A549 (cell line): ENCODE results near the gene MGLL. TPM values are rescaled to one million over a fixed set of nuclear protein-coding genes. Genes with fewer than 3 reads are reported as not detected.

Source experiments
- ATAC-seq, 2 experiments: fragments of 200-7000 bp in 1 of 2; fragments of >200 bp in 1 of 2; cut with Nextera tagmentation in 1 of 2; cut with Tn5 transposase in 1 of 2; 3 replicates each; pipeline versions ENCODE4 v1.8.0 to v1.9.1; 2018 to 2020; ENCODE audit warnings: mild to moderate bottlenecking in 1 of 2, moderate library complexity in 1 of 2
- CTCF ChIA-PET: fragments of 300-600 bp; sonication (Branson Sonifier 250); formaldehyde crosslinking; extraction: SDS; loops from one replicate; lab custom pipeline; 2021; ENCODE audit warnings: antibody characterized with exemption, inconsistent platforms; lab: Yijun Ruan, JAX
- POLR2A ChIA-PET: fragments of 350-600 bp; formaldehyde crosslinking; extraction: SDS; loops from one replicate; lab custom pipeline; 2021; ENCODE audit warnings: antibody characterized with exemption, inconsistent platforms; lab: Yijun Ruan, JAX
- DNase-seq, 2 experiments: peaks; one replicate each; pipeline versions ENCODE4 v3.0.0 to v3.0.0-alpha.2; 2011 to 2016; ENCODE audit warnings: low read depth in 1 of 2, low spot score in 1 of 2
- FAIRE-seq: peaks from 2 replicates; lab custom pipeline; 2011; peaks lifted over from hg19 to GRCh38; lab: Jason Lieb, UNC
- H3K27ac ChIP-seq, 2 experiments: fragments of >200 bp; sonication (Bioruptor Twin); formaldehyde crosslinking; 3 replicates each; pipeline ENCODE4 v1.5.1; 2016 to 2017
- H3K4me1 ChIP-seq: fragments of >200 bp; sonication (Bioruptor Twin); formaldehyde crosslinking; 3 replicates; pipeline ENCODE4 v1.6.1; 2016
- H3K4me2 ChIP-seq: fragments of >200 bp; sonication (Bioruptor Twin); formaldehyde crosslinking; 3 replicates; pipeline ENCODE4 v1.6.1; 2016
- H3K4me3 ChIP-seq: fragments of >200 bp; sonication (Bioruptor Twin); formaldehyde crosslinking; 3 replicates; pipeline ENCODE4 v1.5.1; 2016
- H3K9me3 ChIP-seq: fragments of >200 bp; sonication (Bioruptor Twin); formaldehyde crosslinking; 3 replicates; pipeline ENCODE4 v1.6.1; 2016
- CBX2 ChIP-seq: fragments of 200-600 bp; sonication (generic); IDR thresholded peaks from 2 replicates; pipeline ENCODE4 v1.6.1; 2016; ENCODE audit warnings: low read depth, mild to moderate bottlenecking, borderline replicate concordance
- CBX8 ChIP-seq: fragments of 200-600 bp; sonication (generic); IDR thresholded peaks from 2 replicates; pipeline ENCODE4 v1.6.1; 2016
- CHD2 ChIP-seq: fragments of 150-350 bp; IDR thresholded peaks from 2 replicates; pipeline ENCODE4 v1.6.1; 2014; ENCODE audit warnings: low read length; ENCODE audit not compliant: partially characterized antibody
- EHMT2 ChIP-seq: fragments of 200-600 bp; sonication (generic); IDR thresholded peaks from 2 replicates; pipeline ENCODE4 v1.6.1; 2016; ENCODE audit warnings: antibody characterized with exemption, low read depth, mild to moderate bottlenecking, moderate library complexity
- ESRRA ChIP-seq: fragments of 150-350 bp; IDR thresholded peaks from 2 replicates; pipeline ENCODE4 v1.6.1; 2014; ENCODE audit warnings: mild to moderate bottlenecking, low read length, borderline replicate concordance
- FOXS1 ChIP-seq: fragments of 250-450 bp; sonication (Bioruptor Pico); IDR thresholded peaks from 2 replicates; pipeline ENCODE4 v1.5.0; 2020; ENCODE audit warnings: mild to moderate bottlenecking, moderate library complexity
- GATA3 ChIP-seq: IDR thresholded peaks from 2 replicates; pipeline ENCODE4 v1.6.1; 2012; ENCODE audit warnings: borderline replicate concordance
- HEYL ChIP-seq: fragments of 250-450 bp; sonication (Bioruptor Pico); IDR thresholded peaks from 2 replicates; pipeline ENCODE4 v1.8.0; 2021; ENCODE audit warnings: mild to moderate bottlenecking, moderate library complexity
- JUN ChIP-seq, 2 experiments: fragments of >200 bp; sonication (Bioruptor Twin); formaldehyde crosslinking; IDR thresholded peaks; 2 replicates in 1 of 2; 3 replicates in 1 of 2; pipeline ENCODE4 v1.6.1; 2016 to 2017
- KDM1A ChIP-seq: fragments of 200-600 bp; sonication (generic); IDR thresholded peaks from 2 replicates; pipeline ENCODE4 v1.6.1; 2016; ENCODE audit warnings: low read depth, mild to moderate bottlenecking
- KDM5A ChIP-seq: fragments of 200-600 bp; sonication (generic); IDR thresholded peaks from 2 replicates; pipeline ENCODE4 v1.6.1; 2016; ENCODE audit warnings: antibody characterized with exemption, mild to moderate bottlenecking
- MAFK ChIP-seq: fragments of 450-650 bp; IDR thresholded peaks from 2 replicates; pipeline ENCODE4 v1.6.1; 2014; ENCODE audit not compliant: partially characterized antibody
- MYC ChIP-seq: IDR thresholded peaks from 2 replicates; pipeline ENCODE4 v1.6.1; 2012; ENCODE audit warnings: mild to moderate bottlenecking, inconsistent platforms, low read length, improper control_type of control experiment, borderline replicate concordance
- NR3C1 ChIP-seq: fragments of >200 bp; sonication (Bioruptor Twin); formaldehyde crosslinking; IDR thresholded peaks from 3 replicates; pipeline ENCODE4 v1.6.1; 2017
- PHF8 ChIP-seq: fragments of 200-600 bp; sonication (generic); IDR thresholded peaks from 2 replicates; pipeline ENCODE4 v1.6.1; 2016; ENCODE audit warnings: low read depth, mild to moderate bottlenecking, antibody characterized with exemption, moderate library complexity, borderline replicate concordance
- POLR2A ChIP-seq: IDR thresholded peaks from 2 replicates; pipeline ENCODE4 v1.6.1; 2012; ENCODE audit warnings: mild to moderate bottlenecking, low read length
- POLR2AphosphoS2 ChIP-seq: conservative IDR thresholded peaks from 2 replicates; pipeline ENCODE4 v1.6.1; 2012; ENCODE audit warnings: low read length, improper control_type of control experiment, inconsistent platforms
- RCOR1 ChIP-seq: fragments of 150-350 bp; IDR thresholded peaks from 2 replicates; pipeline ENCODE4 v1.6.1; 2014; ENCODE audit warnings: antibody characterized with exemption, low read length, low read depth
- SMC3 ChIP-seq: fragments of >200 bp; sonication (Bioruptor Twin); formaldehyde crosslinking; IDR thresholded peaks from 3 replicates; pipeline ENCODE4 v1.6.1; 2018; ENCODE audit warnings: inconsistent platforms
- SREBF2 ChIP-seq: fragments of 450-650 bp; IDR thresholded peaks from 2 replicates; pipeline ENCODE4 v1.6.1; 2014; ENCODE audit warnings: mild to moderate bottlenecking, moderate library complexity
- ZC3H11A ChIP-seq: fragments of 450-650 bp; IDR thresholded peaks from 2 replicates; pipeline ENCODE4 v1.6.1; 2014; ENCODE audit warnings: antibody characterized with exemption, mild to moderate bottlenecking
- ZSCAN20 ChIP-seq: fragments of 250-450 bp; sonication (Bioruptor Pico); IDR thresholded peaks from 2 replicates; pipeline ENCODE4 v1.8.0; 2022; ENCODE audit warnings: mild to moderate bottlenecking, moderate library complexity
- WGBS: methylation state at CpG from one replicate; pipeline ENCODE4 v1.1.6; 2017; ENCODE audit errors: missing lambda C conversion rate; 5-methylcytosine and 5-hydroxymethylcytosine counted together
- polyA plus RNA-seq, 4 experiments: library from polyadenylated mRNA; depleted of rRNA in 3 of 4; stranded (reverse); fragments of >200 nt; fragmentation: RNase III in 1 of 4; extraction: RNeasy Plus Mini Kit Qiagen cat#74134 plus additional on column Dnase treatment in 1 of 4; gene quantifications; 2 replicates in 3 of 4; 3 replicates in 1 of 4; pipeline ENCODE4 v1.2.3, GENCODE V29; 2011 to 2017
- TF ChIP-seq, protein P1 (sequence below): fragments of >200 bp; sonication (Bioruptor Twin); formaldehyde crosslinking; IDR thresholded peaks from 2 replicates; pipeline ENCODE4 v1.6.1; 2016
- TF ChIP-seq, protein P2 (sequence below): fragments of 450-650 bp; IDR thresholded peaks from 2 replicates; pipeline ENCODE4 v1.6.1; 2014; ENCODE audit warnings: antibody characterized with exemption
- TF ChIP-seq, protein P3 (sequence below): IDR thresholded peaks from 2 replicates; pipeline ENCODE4 v1.6.1; 2012; ENCODE audit warnings: low read depth, borderline replicate concordance
- TF ChIP-seq, protein P4 (sequence below): fragments of 250-450 bp; sonication (Bioruptor Pico); IDR thresholded peaks from 2 replicates; pipeline ENCODE4 v1.5.0; 2021; ENCODE audit warnings: mild to moderate bottlenecking, moderate library complexity, borderline replicate concordance

MGLL gene
- polyA plus RNA-seq, 2 of the 4 experiments (the other 2 are of a cell fraction) = 38.5 to 41.5 TPM

DNA sequence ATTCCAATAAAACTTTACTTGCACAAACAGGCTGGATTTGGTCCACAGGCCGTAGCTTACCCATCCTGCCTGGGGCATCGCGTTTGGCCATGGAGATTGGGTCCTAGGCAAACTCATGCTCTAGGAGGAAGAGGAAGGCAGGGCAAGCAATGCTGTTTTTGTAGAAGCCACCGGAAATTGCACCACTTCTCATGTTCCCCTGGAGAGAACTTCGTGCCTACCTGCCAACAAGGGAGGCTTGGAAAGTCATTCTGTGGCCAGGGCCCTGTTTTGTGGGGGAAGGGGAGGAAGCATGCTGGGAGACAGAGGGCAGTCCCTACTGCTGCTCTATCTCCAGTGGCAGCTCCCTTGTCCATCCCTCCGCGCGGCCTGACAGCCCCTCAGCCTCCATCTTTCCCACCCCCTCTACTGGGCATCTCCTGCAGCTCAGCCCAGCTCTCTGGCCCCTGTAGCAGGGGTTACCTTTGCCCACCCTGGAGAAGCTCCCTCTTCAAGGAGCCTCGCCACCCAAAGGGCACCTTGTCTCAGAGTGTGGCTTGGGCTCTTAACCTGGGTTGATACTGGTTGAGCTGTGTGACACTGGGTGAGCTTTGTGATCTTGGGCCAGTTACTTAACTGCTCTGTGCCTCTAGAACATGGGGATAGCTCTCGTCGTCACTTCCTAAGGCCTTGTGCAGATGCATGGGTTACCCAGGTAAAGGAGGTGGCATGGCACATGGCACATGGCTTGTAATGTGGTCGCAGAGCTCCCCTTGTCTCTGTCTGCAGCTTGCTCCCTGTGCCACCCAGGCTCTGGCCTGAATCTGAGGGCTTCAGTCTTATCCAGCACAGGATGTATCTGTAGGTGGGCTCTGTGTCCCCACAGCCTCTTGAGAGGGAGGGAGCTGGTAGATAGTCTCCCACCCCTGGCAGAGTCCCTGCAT is 143.4 kb downstream of the MGLL start:
- CTCF ChIA-PET = interaction anchor here (0.8 to 7.5 kb wide), 11 partner anchors 10 to 292 kb away, joined by 3 to 45 read pairs (median 4); no protein-coding TSS in a partner anchor

GRCh38 chr3:127678315-127678599 is 144.1 kb downstream of the MGLL start:
- no peak for ATAC-seq
- TF ChIP-seq CBX2 (no peak), SMC3 (no peak), CBX8 (no peak), NR3C1 (no peak), ZSCAN20 (CRISPR knock-in tag) (no peak), GATA3 (no peak), POLR2AphosphoS2 (no peak), POLR2A (no peak), ZC3H11A (no peak), KDM1A (no peak), ESRRA (no peak), EHMT2 (no peak), HEYL (CRISPR knock-in tag) (no peak), JUN (IDR thresholded peaks at IDR 0.05) (no peak), SREBF2 (no peak), RCOR1 (no peak)
- TF ChIP-seq, protein P1, sequence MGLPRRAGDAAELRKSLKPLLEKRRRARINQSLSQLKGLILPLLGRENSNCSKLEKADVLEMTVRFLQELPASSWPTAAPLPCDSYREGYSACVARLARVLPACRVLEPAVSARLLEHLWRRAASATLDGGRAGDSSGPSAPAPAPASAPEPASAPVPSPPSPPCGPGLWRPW = no peak
- TF ChIP-seq, protein P2, sequence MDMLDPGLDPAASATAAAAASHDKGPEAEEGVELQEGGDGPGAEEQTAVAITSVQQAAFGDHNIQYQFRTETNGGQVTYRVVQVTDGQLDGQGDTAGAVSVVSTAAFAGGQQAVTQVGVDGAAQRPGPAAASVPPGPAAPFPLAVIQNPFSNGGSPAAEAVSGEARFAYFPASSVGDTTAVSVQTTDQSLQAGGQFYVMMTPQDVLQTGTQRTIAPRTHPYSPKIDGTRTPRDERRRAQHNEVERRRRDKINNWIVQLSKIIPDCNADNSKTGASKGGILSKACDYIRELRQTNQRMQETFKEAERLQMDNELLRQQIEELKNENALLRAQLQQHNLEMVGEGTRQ = no peak
- CTCF ChIA-PET = interaction anchor here (0.5 to 7.5 kb wide), 6 partner anchors 8 to 293 kb away, joined by 3 to 45 read pairs (median 6); no protein-coding TSS in a partner anchor
- Histone ChIP-seq H3K4me2 (no peak overlapping the region), H3K4me1 (peaks cover 6% of the 10 kb centered on the region; the same call in 1 of the 3 replicates), H3K4me3 (no peak overlapping the region), H3K9me3 (no peaks in the 10 kb centered on the region), H3K27ac (no peak overlapping the region)
- POLR2A ChIA-PET = no interaction called here
- no peak for DNase-seq
- FAIRE-seq = no peak
- 97% methylated on average over 7 of the region's 8 CpGs for WGBS

More for the DNA sequence above, 143.4 kb downstream of the MGLL start:
- H3K27ac ChIP-seq = no peak overlapping the region
- no peak for TF ChIP-seq NR3C1
- TF ChIP-seq, protein P1 = no peak
- no peak for TF ChIP-seq PHF8
- TF ChIP-seq ZC3H11A = no peak
- no peak for TF ChIP-seq CHD2
- TF ChIP-seq KDM5A = no peak
- TF ChIP-seq, all 56 proteins: peak for 0
- H3K4me2 ChIP-seq = no peak overlapping the region
- H3K4me3 ChIP-seq = no peak overlapping the region
- FAIRE-seq (no peak), ATAC-seq (no peak), DNase-seq (no peak)
- H3K4me1 ChIP-seq = peaks cover 2% of the 10 kb centered on the region; the same call in 1 of the 3 replicates
- WGBS = 96% methylated on average over 12 of the region's 12 CpGs
- no peaks in the 10 kb centered on the region for H3K9me3 ChIP-seq
- POLR2A ChIA-PET = no interaction called here

- ChIA-PET POLR2A (no interaction called here), CTCF (interaction anchor here (0.5 to 7.5 kb wide), 6 partner anchors 7 to 282 kb away, joined by 3 to 45 read pairs (median 5); no protein-coding TSS in a partner anchor)
- Histone ChIP-seq H3K4me3 (no peak overlapping the region), H3K4me2 (no peak overlapping the region), H3K27ac (no peak overlapping the region), H3K4me1 (peaks cover 6% of the 10 kb centered on the region; the same call in 1 of the 3 replicates), H3K9me3 (no peaks in the 10 kb centered on the region)
- no peak for ATAC-seq
- no peak for DNase-seq
- 87% methylated on average over 6 of the region's 17 CpGs for WGBS
- FAIRE-seq = no peak
- TF ChIP-seq, protein P3, sequence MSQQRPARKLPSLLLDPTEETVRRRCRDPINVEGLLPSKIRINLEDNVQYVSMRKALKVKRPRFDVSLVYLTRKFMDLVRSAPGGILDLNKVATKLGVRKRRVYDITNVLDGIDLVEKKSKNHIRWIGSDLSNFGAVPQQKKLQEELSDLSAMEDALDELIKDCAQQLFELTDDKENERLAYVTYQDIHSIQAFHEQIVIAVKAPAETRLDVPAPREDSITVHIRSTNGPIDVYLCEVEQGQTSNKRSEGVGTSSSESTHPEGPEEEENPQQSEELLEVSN = no peak
- no peak for TF ChIP-seq ZC3H11A
- no peak for TF ChIP-seq ESRRA
- TF ChIP-seq FOXS1 (CRISPR knock-in tag) = no peak
- TF ChIP-seq MYC = no peak
- TF ChIP-seq, protein P4, sequence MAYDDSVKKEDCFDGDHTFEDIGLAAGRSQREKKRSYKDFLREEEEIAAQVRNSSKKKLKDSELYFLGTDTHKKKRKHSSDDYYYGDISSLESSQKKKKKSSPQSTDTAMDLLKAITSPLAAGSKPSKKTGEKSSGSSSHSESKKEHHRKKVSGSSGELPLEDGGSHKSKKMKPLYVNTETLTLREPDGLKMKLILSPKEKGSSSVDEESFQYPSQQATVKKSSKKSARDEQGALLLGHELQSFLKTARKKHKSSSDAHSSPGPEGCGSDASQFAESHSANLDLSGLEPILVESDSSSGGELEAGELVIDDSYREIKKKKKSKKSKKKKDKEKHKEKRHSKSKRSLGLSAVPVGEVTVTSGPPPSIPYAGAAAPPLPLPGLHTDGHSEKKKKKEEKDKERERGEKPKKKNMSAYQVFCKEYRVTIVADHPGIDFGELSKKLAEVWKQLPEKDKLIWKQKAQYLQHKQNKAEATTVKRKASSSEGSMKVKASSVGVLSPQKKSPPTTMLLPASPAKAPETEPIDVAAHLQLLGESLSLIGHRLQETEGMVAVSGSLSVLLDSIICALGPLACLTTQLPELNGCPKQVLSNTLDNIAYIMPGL (CRISPR knock-in tag) = no peak
- no peak for TF ChIP-seq MAFK
Measured at GRCh38 chr3:127677541-127678314, 144.6 kb downstream of the MGLL start.
